Measurements from ENCODE around the gene MAP4K4. TPM values are rescaled to one million over a fixed set of nuclear protein-coding genes. Genes with fewer than 3 reads are reported as not detected.

The MAP4K4 gene
- total and polyA plus RNA-seq, 2 of the 13 experiments (the other 11 are each of a cell fraction or from before 2014, with no cell fraction given) = 105 to 264 TPM

DNA sequence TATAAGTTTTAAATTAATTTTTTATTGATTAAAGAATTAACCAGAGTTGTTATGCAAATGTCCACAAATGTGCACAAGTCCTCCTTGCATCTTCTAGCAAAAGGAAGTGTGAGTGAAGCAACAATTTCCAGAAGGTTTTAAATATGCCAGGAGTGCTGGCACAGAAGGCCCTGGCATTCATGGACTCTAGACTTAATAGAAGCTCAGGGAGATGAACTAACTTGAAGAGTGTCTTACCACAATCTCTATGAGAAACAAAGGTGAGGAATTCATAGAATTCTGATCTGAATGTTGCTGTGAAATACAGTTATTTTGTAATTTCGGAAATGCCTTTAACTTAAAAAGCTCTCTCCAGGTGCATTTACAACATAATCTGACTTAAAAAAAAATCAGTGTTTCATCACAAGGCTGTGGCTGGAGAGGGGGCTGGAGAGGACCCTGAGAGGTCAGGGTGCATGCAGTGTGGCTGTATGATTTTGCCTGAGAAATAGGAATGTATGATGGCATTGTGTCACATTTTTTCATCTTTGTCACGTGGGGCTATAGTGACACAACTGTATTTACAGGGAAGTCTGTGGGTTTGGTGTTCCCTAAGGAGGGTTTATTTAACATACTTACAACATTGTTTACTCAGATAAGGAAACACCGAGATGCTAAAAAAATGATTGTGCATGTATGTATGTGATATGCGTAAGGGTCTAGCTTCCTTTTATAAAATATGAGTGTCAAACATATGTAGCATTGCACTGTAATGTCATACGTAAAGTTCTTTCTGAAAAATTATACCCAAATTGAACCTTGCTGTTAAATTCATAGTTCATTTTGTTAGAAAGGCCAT lies 66.2 kb downstream of the MAP4K4 start (continued):
- TF ChIP-seq, protein P1, sequence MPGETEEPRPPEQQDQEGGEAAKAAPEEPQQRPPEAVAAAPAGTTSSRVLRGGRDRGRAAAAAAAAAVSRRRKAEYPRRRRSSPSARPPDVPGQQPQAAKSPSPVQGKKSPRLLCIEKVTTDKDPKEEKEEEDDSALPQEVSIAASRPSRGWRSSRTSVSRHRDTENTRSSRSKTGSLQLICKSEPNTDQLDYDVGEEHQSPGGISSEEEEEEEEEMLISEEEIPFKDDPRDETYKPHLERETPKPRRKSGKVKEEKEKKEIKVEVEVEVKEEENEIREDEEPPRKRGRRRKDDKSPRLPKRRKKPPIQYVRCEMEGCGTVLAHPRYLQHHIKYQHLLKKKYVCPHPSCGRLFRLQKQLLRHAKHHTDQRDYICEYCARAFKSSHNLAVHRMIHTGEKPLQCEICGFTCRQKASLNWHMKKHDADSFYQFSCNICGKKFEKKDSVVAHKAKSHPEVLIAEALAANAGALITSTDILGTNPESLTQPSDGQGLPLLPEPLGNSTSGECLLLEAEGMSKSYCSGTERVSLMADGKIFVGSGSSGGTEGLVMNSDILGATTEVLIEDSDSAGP (CRISPR knock-in tag; IDR thresholded peaks at IDR 0.05; ENCODE audit: borderline replicate concordance) = no peak
- TF ChIP-seq ZNF792 (CRISPR knock-in tag; IDR thresholded peaks at IDR 0.05) (no peak), ZNF782 (CRISPR knock-in tag; IDR thresholded peaks at IDR 0.05; ENCODE audit: borderline replicate concordance) (no peak), TOPORS (CRISPR knock-in tag; IDR thresholded peaks at IDR 0.05) (no peak), YEATS2 (CRISPR knock-in tag; IDR thresholded peaks at IDR 0.05; ENCODE audit: borderline replicate concordance) (peak; percentile 41; the same call in 1 of the 2 replicates), RFX3 (CRISPR knock-in tag; IDR thresholded peaks at IDR 0.05) (no peak), ZNF615 (CRISPR knock-in tag; IDR thresholded peaks at IDR 0.05; ENCODE audit: borderline replicate concordance) (no peak), PRDM10 (CRISPR knock-in tag; IDR thresholded peaks at IDR 0.05; ENCODE audit: low read depth) (no peak), SSRP1 (CRISPR knock-in tag; IDR thresholded peaks at IDR 0.05) (peak; percentile 64; the same call in 1 of the 2 replicates), RXRA (CRISPR knock-in tag; IDR thresholded peaks at IDR 0.05) (peak; percentile 48; the same call in 1 of the 2 replicates), ZIK1 (CRISPR knock-in tag; IDR thresholded peaks at IDR 0.05; ENCODE audit: borderline replicate concordance, low read depth) (no peak), FOXA3 (CRISPR knock-in tag; IDR thresholded peaks at IDR 0.05) (peak; percentile 97), TEF (CRISPR knock-in tag; IDR thresholded peaks at IDR 0.05) (no peak), ZNF776 (CRISPR knock-in tag; IDR thresholded peaks at IDR 0.05) (no peak), AGO2 (optimal IDR thresholded peaks at IDR 0.05; ENCODE audit: low read depth, low read length) (no peak), ZNF816 (CRISPR knock-in tag; IDR thresholded peaks at IDR 0.05; ENCODE audit: borderline replicate concordance) (no peak), CCDC6 (CRISPR knock-in tag; IDR thresholded peaks at IDR 0.05) (peak; percentile 48; the same call in 1 of the 2 replicates), STAG1 (CRISPR knock-in tag; IDR thresholded peaks at IDR 0.05) (no peak), MLX (CRISPR knock-in tag; IDR thresholded peaks at IDR 0.05) (peak; percentile 96), NCOA5 (CRISPR knock-in tag; IDR thresholded peaks at IDR 0.05) (no peak), ZNF326 (CRISPR knock-in tag; IDR thresholded peaks at IDR 0.05; ENCODE audit: borderline replicate concordance) (no peak), CC2D1A (CRISPR knock-in tag; IDR thresholded peaks at IDR 0.05) (no peak), ZNF513 (CRISPR knock-in tag; conservative IDR thresholded peaks at IDR 0.05) (no peak)
